SK-N-SH (cell line): ENCODE data around the gene ZFYVE21. TPM values are rescaled to one million over a fixed set of nuclear protein-coding genes. Genes with fewer than 3 reads are reported as not detected.

Source experiments
- CTCF ChIA-PET: fragments of 300-600, 350-600 bp; formaldehyde crosslinking; extraction: SDS; loops from one replicate; lab custom pipeline; 2021; lab: Yijun Ruan, JAX
- POLR2A ChIA-PET: fragments of 350-600 bp; sonication (Branson Sonifier 250); formaldehyde crosslinking; extraction: SDS; loops from one replicate; lab custom pipeline; 2020; ENCODE audit warnings: antibody characterized with exemption, inconsistent platforms; lab: Yijun Ruan, JAX
- DNase-seq: peaks from one replicate; pipeline ENCODE4 v3.0.0; 2012
- H2AFZ ChIP-seq: fragments of 200-600 bp; sonication (generic); 2 replicates; pipeline ENCODE4 v1.8.1; 2016; ENCODE audit warnings: antibody characterized with exemption, mild to moderate bottlenecking, low read depth
- H3F3A ChIP-seq: fragments of 200-600 bp; sonication (generic); replicated peaks from 2 replicates; pipeline ENCODE3; 2016; ENCODE audit warnings: antibody characterized with exemption, mild to moderate bottlenecking; ENCODE audit not compliant: insufficient read depth
- H3K27ac ChIP-seq, 2 experiments: fragments of 200-500 bp in 1 of 2; fragments of 200-600 bp in 1 of 2; sonication (Bioruptor generic) in 1 of 2; sonication (generic), shearing (Covaris generic) in 1 of 2; 2 replicates each; pipeline versions ENCODE4 v1.5.1 to v1.6.1; 2014 to 2016; ENCODE audit warnings: low read depth in 2 of 2, inconsistent platforms in 1 of 2, low read length in 1 of 2, mild to moderate bottlenecking in 1 of 2, mixed read lengths in 1 of 2
- H3K27me3 ChIP-seq: fragments of 200-600 bp; sonication (generic), shearing (Covaris generic); 2 replicates; pipeline ENCODE4 v1.6.1; 2016; ENCODE audit warnings: mixed run types; ENCODE audit not compliant: insufficient read depth
- H3K36me3 ChIP-seq, 2 experiments: fragments of 200-500 bp in 1 of 2; fragments of 200-600 bp in 1 of 2; sonication (Bioruptor generic) in 1 of 2; sonication (generic) in 1 of 2; replicated peaks in 1 of 2; 2 replicates each; pipeline versions ENCODE3 to v1.5.1; 2014 to 2016; ENCODE audit warnings: low read length in 1 of 2, mild to moderate bottlenecking in 1 of 2; ENCODE audit not compliant: insufficient read depth in 2 of 2, control insufficient read depth in 1 of 2
- H3K4me1 ChIP-seq, 2 experiments: fragments of 200-500 bp in 1 of 2; fragments of 200-600 bp in 1 of 2; sonication (Bioruptor generic) in 1 of 2; sonication (generic), shearing (Covaris generic) in 1 of 2; 2 replicates each; pipeline versions ENCODE4 v1.5.1 to v1.6.1; 2014 to 2016; ENCODE audit warnings: low read depth in 1 of 2, low read length in 1 of 2, mixed run types in 1 of 2; ENCODE audit not compliant: insufficient read depth in 2 of 2, control insufficient read depth in 1 of 2
- H3K4me2 ChIP-seq: fragments of 200-600 bp; sonication (generic), shearing (Covaris generic); 2 replicates; pipeline ENCODE4 v1.6.1; 2017; ENCODE audit warnings: mixed run types
- H3K4me3 ChIP-seq, 2 experiments: fragments of 200-500 bp in 1 of 2; fragments of 200-600 bp in 1 of 2; sonication (Bioruptor generic) in 1 of 2; sonication (generic), shearing (Covaris generic) in 1 of 2; 2 replicates each; pipeline versions ENCODE4 v1.5.1 to v1.8.1; 2014 to 2016; ENCODE audit warnings: low read depth in 2 of 2, inconsistent platforms in 1 of 2, low read length in 1 of 2, mild to moderate bottlenecking in 1 of 2, mixed read lengths in 1 of 2, moderate library complexity in 1 of 2
- H3K79me2 ChIP-seq: fragments of 200-600 bp; sonication (generic); 2 replicates; pipeline ENCODE4 v1.8.1; 2017; ENCODE audit warnings: mild to moderate bottlenecking; ENCODE audit not compliant: insufficient read depth
- H3K9ac ChIP-seq: fragments of 200-600 bp; sonication (generic); 2 replicates; pipeline ENCODE4 v1.6.1; 2017; ENCODE audit warnings: mixed run types
- H3K9me2 ChIP-seq: fragments of 200-600 bp; sonication (generic); 2 replicates; pipeline ENCODE4 v1.6.1; 2017; ENCODE audit warnings: mixed run types
- H3K9me3 ChIP-seq: fragments of 200-600 bp; sonication (generic); 2 replicates; pipeline ENCODE4 v1.6.1; 2017; ENCODE audit warnings: mixed run types, mild to moderate bottlenecking, moderate library complexity
- H4K20me1 ChIP-seq: fragments of 200-600 bp; sonication (generic); 2 replicates; pipeline ENCODE4 v1.6.1; 2017; ENCODE audit warnings: mild to moderate bottlenecking, mixed run types; ENCODE audit not compliant: insufficient read depth
- CTCF ChIP-seq: fragments of 200-600 bp; sonication (generic); IDR thresholded peaks from 2 replicates; pipeline ENCODE4 v1.6.1; 2017; ENCODE audit warnings: antibody characterized with exemption, mild to moderate bottlenecking, moderate library complexity
- EP300 ChIP-seq, 2 experiments: IDR thresholded peaks; 2 replicates each; pipeline versions ENCODE4 v1.4.0 to v1.6.1; 2012; ENCODE audit warnings: borderline replicate concordance in 1 of 2, low read depth in 1 of 2, low read length in 1 of 2
- EZH2phosphoT487 ChIP-seq: fragments of 200-600 bp; sonication (generic); IDR thresholded peaks from 2 replicates; pipeline ENCODE4 v1.6.1; 2017; ENCODE audit warnings: low read depth, mixed run types, mild to moderate bottlenecking, antibody characterized with exemption, moderate library complexity, borderline replicate concordance
- MAX ChIP-seq: IDR thresholded peaks from 2 replicates; pipeline ENCODE4 v1.4.0; 2012; ENCODE audit warnings: low read depth
- MXI1 ChIP-seq: IDR thresholded peaks from 2 replicates; pipeline ENCODE4 v1.6.1; 2012; ENCODE audit warnings: mild to moderate bottlenecking, low read depth, low read length, improper control_type of control experiment
- NFIC ChIP-seq: IDR thresholded peaks from 2 replicates; pipeline ENCODE4 v1.4.0; 2012; ENCODE audit warnings: borderline replicate concordance
- REST ChIP-seq: IDR thresholded peaks from 2 replicates; pipeline ENCODE4 v1.6.1; 2012; ENCODE audit warnings: mild to moderate bottlenecking, low read depth, low read length, moderate library complexity
- USF1 ChIP-seq: IDR thresholded peaks from 2 replicates; pipeline ENCODE4 v1.4.0; 2012; ENCODE audit warnings: low read depth, borderline replicate concordance
- WGBS: methylation state at CpG from one replicate; pipeline ENCODE4 v1.1.6; 2017; ENCODE audit warnings: low lambda C conversion rate; 5-methylcytosine and 5-hydroxymethylcytosine counted together
- polyA plus RNA-seq, 3 experiments: library from polyadenylated mRNA; depleted of rRNA; stranded (reverse); fragments of >200 nt; gene quantifications; 2 replicates each; pipeline ENCODE4 v1.2.3, GENCODE V29; 2012

Gene ZFYVE21
- polyA plus RNA-seq, 1 of the 3 experiments (the other 2 are of a cell fraction): 82.1 TPM

GRCh38 chr14:103728721-103729120 is 13.1 kb downstream of the ZFYVE21 start:
- Histone ChIP-seq H3K27ac (no peak overlapping the region), H3K9me3 (no peaks in the 10 kb centered on the region), H3K4me1 (no peaks in the 10 kb centered on the region; a peak in 1 of 4 replicates), H3K4me3 (no peak overlapping the region), H3F3A (no peaks in the 10 kb centered on the region), H3K9me2 (no peaks in the 10 kb centered on the region), H2AFZ (no peak overlapping the region), H3K79me2 (peaks cover 6% of the 10 kb centered on the region; the same call in 1 of the 2 replicates), H4K20me1 (no peaks in the 10 kb centered on the region), H3K9ac (no peak overlapping the region), H3K36me3 (peaks cover 6 to 46% of the 10 kb centered on the region in 2 experiments), H3K27me3 (no peaks in the 10 kb centered on the region), H3K4me2 (no peak overlapping the region)
- WGBS: 92% methylated on average over 12 of the region's 12 CpGs
- no peak for DNase-seq
- ChIA-PET POLR2A (no interaction called here), CTCF (no interaction called here)
- TF ChIP-seq EP300 (IDR thresholded peaks at IDR 0.05; ENCODE audit: borderline replicate concordance in 1 of 2, low read depth in 1 of 2, low read length in 1 of 2) (no peak), NFIC (no peak), MAX (no peak), EZH2phosphoT487 (no peak), MXI1 (no peak), CTCF (no peak), USF1 (no peak), REST (no peak)
